Progenitor cell of endocrine pancreas (in vitro differentiated cells): Measurements from ENCODE around the gene CFAP410. TPM values are rescaled to one million over a fixed set of nuclear protein-coding genes. Genes with fewer than 3 reads are reported as not detected.

Experiments used
- DNase-seq: peaks from one replicate; pipeline ENCODE4 v3.0.0; 2021; ENCODE audit warnings: low spot score; ENCODE audit not compliant: unreplicated experiment
- H3K27ac Mint-ChIP-seq: 2 replicates; pipeline ENCODE4 v1.8.0; 2021; ENCODE audit warnings: mild to moderate bottlenecking, moderate library complexity, mixed read lengths
- H3K27me3 Mint-ChIP-seq: 2 replicates; pipeline ENCODE4 v1.8.0; 2021; ENCODE audit warnings: mixed read lengths
- H3K36me3 Mint-ChIP-seq: 2 replicates; pipeline ENCODE4 v1.8.0; 2022; ENCODE audit warnings: mixed read lengths; ENCODE audit not compliant: insufficient read depth
- H3K4me1 Mint-ChIP-seq: 2 replicates; pipeline ENCODE4 v1.8.0; 2021; ENCODE audit warnings: low read depth, mixed read lengths
- H3K4me3 Mint-ChIP-seq: 2 replicates; pipeline ENCODE4 v1.8.0; 2021; ENCODE audit warnings: low read depth, mild to moderate bottlenecking, moderate library complexity, mixed read lengths
- H3K9me3 Mint-ChIP-seq: 2 replicates; pipeline ENCODE4 v1.8.0; 2021; ENCODE audit warnings: low read depth, mixed read lengths
- total RNA-seq: library from RNA; stranded (reverse); gene quantifications from 2 replicates; pipeline ENCODE4 v1.2.1, GENCODE V29; 2021
- TF ChIP-seq, protein P1 (sequence below): fragments of 200-600 bp; sonication (generic); IDR thresholded peaks from one replicate; pipeline ENCODE4 v1.5.0; 2021; ENCODE audit warnings: antibody characterized with exemption, mild to moderate bottlenecking; ENCODE audit not compliant: unreplicated experiment

The CFAP410 gene
- total RNA-seq, 1 donor from 2014 or later: 32.4 TPM

DNA sequence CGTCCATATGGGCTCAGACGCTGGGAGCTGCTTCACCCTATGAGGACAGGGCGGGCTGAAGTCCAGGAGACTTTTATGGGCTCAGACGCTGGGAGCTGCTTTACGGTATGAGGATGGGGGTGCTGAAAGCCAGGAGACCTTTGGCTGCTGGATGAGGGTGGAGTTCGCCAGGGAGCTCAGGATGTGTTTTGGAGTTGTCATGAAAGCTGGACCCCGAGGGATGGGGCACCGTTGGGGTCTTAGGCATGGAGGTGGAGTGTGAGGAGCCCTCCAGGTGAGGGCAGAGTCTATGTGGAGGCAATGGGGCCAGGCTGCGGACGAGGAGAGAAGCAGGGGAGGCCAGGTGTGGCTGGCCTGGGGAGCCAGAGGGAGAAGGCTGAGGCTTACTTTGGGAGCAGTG lies 41.7 kb upstream of the CFAP410 start:
- H3K27ac Mint-ChIP-seq: no peak overlapping the region
- H3K4me1 Mint-ChIP-seq: no peaks in the 10 kb centered on the region
- no peak overlapping the region for H3K4me3 Mint-ChIP-seq
- DNase-seq: no peak
- H3K27me3 Mint-ChIP-seq: peaks cover 25% of the 10 kb centered on the region
- H3K9me3 Mint-ChIP-seq: peaks cover 20% of the 10 kb centered on the region
- H3K36me3 Mint-ChIP-seq: no peaks in the 10 kb centered on the region
- TF ChIP-seq, protein P1, sequence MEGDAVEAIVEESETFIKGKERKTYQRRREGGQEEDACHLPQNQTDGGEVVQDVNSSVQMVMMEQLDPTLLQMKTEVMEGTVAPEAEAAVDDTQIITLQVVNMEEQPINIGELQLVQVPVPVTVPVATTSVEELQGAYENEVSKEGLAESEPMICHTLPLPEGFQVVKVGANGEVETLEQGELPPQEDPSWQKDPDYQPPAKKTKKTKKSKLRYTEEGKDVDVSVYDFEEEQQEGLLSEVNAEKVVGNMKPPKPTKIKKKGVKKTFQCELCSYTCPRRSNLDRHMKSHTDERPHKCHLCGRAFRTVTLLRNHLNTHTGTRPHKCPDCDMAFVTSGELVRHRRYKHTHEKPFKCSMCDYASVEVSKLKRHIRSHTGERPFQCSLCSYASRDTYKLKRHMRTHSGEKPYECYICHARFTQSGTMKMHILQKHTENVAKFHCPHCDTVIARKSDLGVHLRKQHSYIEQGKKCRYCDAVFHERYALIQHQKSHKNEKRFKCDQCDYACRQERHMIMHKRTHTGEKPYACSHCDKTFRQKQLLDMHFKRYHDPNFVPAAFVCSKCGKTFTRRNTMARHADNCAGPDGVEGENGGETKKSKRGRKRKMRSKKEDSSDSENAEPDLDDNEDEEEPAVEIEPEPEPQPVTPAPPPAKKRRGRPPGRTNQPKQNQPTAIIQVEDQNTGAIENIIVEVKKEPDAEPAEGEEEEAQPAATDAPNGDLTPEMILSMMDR: no peak

DNA sequence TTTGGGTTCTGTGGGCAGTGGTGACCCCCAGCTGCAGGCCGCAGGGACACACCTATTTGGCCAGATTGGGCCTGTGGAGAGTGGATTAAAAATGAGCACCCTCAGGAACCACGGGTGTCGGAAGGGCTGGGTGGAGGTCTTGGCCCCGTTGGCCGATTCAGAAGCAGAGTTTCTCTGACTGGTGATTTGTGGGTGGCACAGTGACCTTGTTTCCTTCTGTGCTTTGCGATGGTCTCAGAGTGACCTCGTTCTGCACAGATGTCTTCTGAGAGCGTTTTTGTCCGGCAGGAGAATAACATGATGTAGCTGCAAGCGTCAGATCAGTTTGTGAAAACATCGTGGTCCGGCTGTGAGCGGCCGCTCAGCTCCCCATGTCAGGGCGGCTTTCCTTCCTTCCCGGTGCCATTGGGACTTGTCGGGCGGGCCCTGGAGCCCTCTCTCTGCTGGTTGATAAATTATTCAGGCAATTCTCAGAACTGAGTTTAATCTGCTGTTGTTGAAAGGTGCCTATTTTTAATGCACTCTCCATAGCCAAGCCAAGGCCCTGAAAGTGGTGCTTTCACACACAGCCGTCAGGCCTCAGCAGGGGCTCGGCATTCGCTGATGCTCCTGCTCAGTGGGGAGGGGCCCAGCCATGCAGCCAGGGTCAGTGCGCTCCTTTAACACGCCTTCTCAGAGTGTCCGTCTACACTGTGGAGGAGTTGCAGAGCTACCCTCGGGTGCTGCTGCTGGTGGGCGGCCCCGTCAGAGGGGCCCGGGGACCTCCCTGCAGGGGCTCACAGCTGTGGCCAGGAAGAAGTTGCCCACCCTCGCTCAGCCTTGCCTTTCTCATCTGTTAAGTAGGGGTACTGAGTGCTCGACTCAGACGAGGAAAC lies 41.0 kb upstream of the CFAP410 start:
- no peak for DNase-seq
- H3K36me3 Mint-ChIP-seq: no peaks in the 10 kb centered on the region
- H3K9me3 Mint-ChIP-seq: peaks cover 15% of the 10 kb centered on the region
- TF ChIP-seq, protein P1: no peak
- no peaks in the 10 kb centered on the region for H3K4me1 Mint-ChIP-seq
- H3K27me3 Mint-ChIP-seq: peaks cover 30% of the 10 kb centered on the region
- no peak overlapping the region for H3K4me3 Mint-ChIP-seq
- no peak overlapping the region for H3K27ac Mint-ChIP-seq

DNA sequence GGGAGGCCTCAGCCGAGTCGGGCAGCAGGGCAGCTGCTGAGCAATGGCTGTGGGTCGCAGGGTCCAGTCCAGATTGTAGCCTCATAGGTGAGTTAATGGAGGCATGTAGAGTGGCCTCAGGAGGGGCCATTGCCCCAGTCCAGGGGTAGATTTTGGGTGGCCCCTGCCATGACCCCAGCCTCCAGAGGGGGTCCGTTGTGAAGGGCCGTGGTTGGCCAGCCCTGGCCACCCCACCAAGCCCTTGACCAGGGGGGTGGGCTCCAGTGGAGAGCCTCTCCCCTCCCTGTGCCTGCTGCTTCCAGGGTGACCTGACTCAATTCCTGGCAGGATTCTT lies 40.3 kb upstream of the CFAP410 start:
- TF ChIP-seq, protein P1: no peak
- H3K36me3 Mint-ChIP-seq: no peaks in the 10 kb centered on the region
- H3K4me3 Mint-ChIP-seq: no peak overlapping the region
- peaks cover 7% of the 10 kb centered on the region for H3K9me3 Mint-ChIP-seq
- H3K4me1 Mint-ChIP-seq: no peaks in the 10 kb centered on the region
- no peak overlapping the region for H3K27ac Mint-ChIP-seq
- H3K27me3 Mint-ChIP-seq: peaks cover 30% of the 10 kb centered on the region
- DNase-seq: no peak

- H3K27me3 Mint-ChIP-seq: peaks cover 30% of the 10 kb centered on the region
- H3K27ac Mint-ChIP-seq: no peak overlapping the region
- H3K9me3 Mint-ChIP-seq: peaks cover 4% of the 10 kb centered on the region
- TF ChIP-seq, protein P1: no peak
- no peak for DNase-seq
- H3K4me1 Mint-ChIP-seq: no peaks in the 10 kb centered on the region
- no peak overlapping the region for H3K4me3 Mint-ChIP-seq
- no peaks in the 10 kb centered on the region for H3K36me3 Mint-ChIP-seq
These were observed 39.7 kb upstream of the CFAP410 start for GRCh38 chr21:44378646-44379514.

GRCh38 chr21:44377922-44378645 lies 38.9 kb upstream of the CFAP410 start:
- H3K27me3 Mint-ChIP-seq: peaks cover 30% of the 10 kb centered on the region
- DNase-seq: no peak
- no peaks in the 10 kb centered on the region for H3K36me3 Mint-ChIP-seq
- H3K4me3 Mint-ChIP-seq: no peak overlapping the region
- no peaks in the 10 kb centered on the region for H3K4me1 Mint-ChIP-seq
- TF ChIP-seq, protein P1: no peak
- no peak overlapping the region for H3K27ac Mint-ChIP-seq
- peaks cover 4% of the 10 kb centered on the region for H3K9me3 Mint-ChIP-seq
